ENCODE measurements around the gene RBBP9.
"Not testable (repeated sequence)": the region's sequence is repeated elsewhere in the genome, so short reads cannot be mapped to it uniquely, and the experiment has no call there.

Gene RBBP9

DNA sequence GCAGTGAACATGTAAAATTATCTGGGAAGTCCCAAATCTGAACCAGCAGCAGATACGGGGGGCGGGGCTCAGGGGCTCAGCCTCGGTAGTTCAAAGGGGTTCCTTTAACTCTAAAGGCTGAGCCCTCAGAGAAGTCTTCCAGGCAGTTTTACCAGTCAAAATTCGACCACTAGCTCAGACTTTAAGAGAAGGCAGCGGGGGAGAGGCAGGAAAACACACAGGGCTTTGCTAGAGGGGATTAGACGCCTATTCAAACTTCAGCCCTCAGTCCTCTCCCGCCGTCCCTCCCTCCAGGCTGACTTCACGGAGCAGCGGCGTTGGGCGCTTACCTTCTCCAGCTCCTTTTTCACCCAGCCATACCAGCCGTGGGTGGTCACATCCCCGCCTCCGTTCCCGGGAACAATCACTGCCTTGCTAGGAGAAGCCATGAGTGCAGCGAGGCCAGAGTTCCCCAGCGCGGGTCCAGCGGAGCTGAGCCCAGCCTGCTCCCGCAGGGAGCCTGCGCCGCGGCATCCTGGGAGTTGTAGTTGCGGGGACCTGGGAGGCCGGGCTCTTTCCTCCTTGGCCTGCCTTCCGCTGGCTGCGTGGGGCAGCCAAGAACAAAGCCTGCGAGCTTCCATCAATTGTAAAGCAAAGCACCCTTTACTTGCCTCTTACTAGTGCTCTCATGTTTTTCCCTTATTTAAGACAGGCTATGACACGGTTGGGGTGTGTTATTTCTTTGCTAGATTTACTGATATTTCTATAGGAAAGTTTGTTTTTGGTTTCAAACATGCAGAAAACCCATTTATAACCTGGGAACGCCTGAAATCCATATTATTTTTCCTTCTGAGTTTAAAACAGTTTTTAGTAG lies at the start of gene RBBP9:
RBBP9 (minus strand) TSS at position 486 of the 853 bp plus-strand sequence; CDS start at position 428, 58 bp downstream.
- DNase-seq, result peak; percentile 61

DNA sequence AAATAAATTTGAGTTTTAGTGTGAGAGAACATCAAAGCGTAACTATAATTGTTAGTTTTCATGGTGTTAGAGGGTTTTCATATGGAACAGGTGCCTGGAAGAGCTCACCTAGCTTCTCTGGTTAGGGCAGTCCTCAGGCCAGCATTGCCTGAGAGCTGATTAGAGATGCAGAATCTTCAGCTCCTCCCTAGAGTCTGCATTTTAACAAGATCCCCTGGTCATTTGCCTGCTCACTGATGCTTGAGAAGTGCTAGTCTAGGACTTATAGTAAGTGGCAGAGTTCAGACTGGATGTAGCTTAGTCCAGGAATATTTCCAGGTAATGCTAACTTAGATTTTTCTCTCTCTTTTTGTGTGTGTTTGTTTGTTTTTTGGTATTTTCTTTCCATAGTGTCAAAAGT lies 48.5 kb upstream of the RBBP9 start:
- DNase-seq, result no peak

DNA sequence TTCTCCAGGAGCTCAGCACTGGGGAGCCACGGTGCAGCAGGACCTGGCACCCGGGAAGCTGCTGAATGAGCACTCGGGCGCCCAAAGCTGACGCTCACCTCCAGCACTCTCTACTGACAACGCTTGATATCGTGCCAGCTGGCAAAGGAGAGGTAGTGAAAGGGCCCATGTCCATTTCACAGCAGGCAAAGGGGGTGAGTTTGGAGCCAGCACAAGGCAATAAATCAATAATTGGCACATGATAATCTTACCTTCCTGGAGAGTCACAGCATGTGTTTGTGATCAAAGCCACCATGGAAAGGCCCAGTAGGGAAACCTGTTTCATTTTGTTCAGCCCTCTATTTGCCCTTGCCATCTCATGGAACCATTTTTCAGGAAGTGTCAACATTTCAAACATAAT lies 46.9 kb upstream of the RBBP9 start:
- DNase-seq, result no peak

DNA sequence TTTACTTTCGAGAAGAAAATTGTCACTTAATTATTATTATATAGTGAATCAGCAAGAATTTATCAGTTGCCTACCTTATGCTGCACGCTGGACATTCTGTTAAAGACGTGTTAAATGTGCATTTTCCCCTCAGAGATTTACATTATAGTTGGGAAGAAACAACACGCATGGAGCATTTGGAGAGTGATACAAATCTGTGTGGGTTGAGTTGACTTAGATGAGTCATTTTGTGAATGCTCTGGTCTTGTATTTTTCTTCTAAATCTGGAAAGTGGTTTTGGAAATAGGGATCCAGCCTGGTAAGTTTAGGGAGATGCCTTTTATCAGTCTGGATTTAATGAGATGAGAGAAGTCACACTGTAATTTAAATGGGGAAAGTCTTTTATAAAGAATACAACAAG lies 46.2 kb upstream of the RBBP9 start:
- no peak for DNase-seq

- DNase-seq, result no peak
Observed at GRCh38 chr20:18541741-18542140, 44.7 kb upstream of the RBBP9 start.

DNA sequence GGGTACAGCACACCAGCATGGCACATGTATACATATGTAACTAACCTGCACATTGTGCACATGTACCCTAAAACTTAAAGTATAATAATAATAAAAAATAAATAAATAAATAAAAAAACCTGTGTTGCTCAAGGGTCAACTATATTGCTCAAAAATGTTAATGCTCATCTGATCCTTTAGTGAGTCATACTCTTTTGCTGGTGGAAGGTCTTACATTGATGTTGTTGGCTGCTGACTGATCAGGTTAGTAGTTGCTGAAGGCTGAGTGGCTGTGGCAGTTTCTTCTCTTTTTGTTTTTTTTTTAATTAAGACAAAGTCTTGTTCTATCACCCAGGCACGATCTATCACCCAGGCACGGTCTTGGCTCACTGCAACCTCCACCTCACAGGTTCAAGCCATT lies 40.6 kb upstream of the RBBP9 start:
- DNase-seq, result no peak

DNA sequence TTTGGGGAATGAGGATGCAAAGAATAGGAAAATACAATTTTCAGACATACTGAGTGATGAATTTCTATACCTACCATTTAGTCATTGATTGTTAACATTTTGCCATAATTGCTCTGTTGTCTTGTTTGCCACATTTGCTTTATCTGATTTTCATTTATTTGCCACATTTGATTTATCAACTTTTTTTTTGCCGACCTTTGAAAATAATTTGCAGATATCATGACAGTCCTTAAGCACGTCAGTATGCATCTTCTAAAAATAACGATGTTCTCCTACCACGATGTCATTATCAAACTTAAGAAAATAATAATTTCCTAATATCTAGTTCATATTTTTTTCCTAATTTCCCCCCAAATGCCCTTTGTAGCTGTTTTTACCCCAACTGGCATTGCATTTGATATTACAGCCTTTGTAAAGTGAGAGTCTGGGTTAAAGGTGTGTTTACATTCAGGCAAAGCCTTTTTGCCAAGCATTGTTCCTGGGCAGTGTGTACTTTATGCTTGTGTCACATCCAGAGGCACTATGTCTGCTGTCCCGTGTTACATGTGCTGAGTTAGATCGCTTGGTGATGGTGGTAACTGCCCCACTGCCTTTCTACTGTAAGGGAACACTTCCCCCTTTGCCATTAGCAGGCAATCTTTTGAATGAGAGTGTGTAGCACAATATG lies 37.1 kb upstream of the RBBP9 start:
- no peak for DNase-seq

DNA sequence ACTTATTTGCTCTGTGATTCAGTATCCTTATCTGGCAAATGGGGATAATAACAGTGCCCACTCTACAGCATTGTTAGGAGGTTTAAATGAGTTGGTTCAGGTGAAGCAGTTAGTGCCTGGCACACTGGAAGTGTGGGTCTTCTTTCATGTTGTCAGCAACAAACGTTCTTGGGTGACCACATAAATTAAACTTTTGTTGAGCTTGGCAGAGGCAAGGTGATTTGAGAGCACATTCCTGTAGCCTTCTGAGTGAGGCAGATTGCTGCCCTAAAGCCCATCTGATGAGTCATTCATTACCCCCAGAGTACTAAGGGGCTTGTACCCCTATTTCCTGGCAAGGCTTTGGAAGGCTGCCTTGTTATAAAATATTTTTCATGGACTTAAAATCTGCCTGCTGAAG lies 36.5 kb upstream of the RBBP9 start:
- DNase-seq, result no peak

DNA sequence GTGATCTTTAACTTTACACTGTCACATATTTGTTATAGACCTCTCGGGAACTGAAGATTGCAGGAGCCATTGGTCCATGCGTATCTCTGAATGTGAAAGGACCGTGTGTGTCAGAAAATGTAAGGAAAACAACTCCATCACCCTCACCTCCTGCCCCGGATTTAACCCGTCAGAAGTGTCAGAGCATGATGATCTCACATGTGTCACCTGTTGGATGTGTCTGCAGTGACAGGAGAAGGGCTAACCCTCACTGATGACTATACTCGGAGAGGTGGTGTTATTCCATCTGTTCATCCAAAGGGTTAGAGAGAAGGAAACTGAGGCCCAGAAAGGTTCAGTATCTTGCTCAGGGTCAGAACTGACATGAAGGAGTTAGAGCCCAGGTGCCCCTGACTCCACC lies 35.6 kb upstream of the RBBP9 start:
- DNase-seq, result no peak

DNA sequence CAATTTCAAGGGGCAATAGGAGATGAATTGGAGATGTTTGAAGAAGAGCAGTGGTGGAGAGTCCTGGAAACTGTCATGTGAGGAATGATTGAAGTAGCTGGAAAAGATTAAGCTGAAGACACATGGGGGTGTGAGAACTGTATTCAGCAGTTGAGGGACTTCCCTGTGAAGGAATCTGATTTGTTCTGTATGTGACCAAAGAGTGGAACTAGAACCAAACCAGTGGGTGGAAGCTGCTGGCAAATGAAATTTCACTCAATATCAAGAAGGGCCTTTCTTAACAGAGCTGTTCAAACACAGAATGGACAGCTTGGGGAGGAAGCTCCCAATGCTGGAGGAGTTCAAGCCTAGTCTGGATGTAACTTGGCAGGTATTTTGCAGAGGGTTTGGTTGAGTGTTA lies 32.0 kb upstream of the RBBP9 start:
- DNase-seq, result no peak

GRCh38 chr20:18527836-18528235 lies 30.8 kb upstream of the RBBP9 start:
- no peak for DNase-seq

DNA sequence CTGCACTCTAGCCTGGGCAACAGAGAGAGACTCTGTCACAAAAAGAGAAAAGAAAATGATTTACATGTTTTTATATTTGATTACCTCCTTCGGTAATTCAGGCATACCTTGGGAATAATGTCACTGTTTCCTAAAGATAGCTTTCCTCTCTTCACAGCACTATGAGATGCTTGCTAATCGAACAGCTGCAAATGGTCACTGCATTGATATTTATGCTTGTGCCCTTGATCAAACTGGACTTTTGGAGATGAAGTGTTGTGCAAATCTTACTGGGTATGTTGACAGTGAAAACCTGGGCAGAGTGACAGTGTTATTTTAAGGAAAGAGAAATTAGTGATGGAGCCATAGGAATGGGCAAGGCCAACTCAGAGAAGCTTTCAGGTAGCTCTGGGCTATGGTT lies 30.3 kb upstream of the RBBP9 start:
- no peak for DNase-seq

GRCh38 chr20:18526761-18527160 lies 29.7 kb upstream of the RBBP9 start:
- DNase-seq, result not testable (repeated sequence)

DNA sequence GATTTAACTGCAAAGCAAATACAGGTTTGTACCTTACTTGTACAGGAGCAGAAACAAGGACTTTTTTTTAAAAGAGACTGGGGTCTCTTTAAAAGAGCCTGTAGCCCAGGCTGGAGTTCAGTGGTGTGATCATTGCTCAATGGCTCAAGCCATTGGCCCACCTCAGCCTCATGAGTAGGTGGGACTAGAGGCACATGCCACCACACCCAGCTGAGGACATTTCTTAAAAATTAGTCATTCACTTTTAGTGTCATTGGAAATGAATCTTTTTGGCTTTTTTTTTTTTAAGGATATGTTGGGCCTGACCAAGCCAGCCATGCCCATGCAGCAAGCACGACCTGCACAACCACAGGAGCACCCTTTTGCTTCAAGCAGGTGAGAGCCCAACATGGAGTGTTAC lies 27.6 kb upstream of the RBBP9 start:
- no peak for DNase-seq

DNA sequence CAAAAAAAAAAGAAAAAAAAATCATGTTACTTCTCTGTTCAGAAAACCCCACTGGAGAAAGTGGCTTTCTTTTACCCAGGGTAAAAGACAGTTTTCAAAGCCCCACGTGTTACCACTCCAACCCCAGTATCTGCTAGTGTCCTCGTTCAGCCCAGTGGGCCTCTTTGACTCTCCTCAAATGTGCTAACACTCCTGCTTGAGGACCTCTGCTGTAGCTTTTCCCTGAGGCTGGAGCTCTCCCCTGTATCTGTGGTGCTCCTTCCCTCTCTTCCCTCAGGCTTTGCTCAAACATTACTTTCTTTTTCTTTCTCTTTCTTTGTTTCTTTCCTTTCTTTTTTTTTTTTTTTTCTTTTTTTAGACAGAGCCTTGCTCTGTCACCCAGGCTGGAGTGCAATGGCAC lies 26.0 kb upstream of the RBBP9 start:
- DNase-seq, result no peak

DNA sequence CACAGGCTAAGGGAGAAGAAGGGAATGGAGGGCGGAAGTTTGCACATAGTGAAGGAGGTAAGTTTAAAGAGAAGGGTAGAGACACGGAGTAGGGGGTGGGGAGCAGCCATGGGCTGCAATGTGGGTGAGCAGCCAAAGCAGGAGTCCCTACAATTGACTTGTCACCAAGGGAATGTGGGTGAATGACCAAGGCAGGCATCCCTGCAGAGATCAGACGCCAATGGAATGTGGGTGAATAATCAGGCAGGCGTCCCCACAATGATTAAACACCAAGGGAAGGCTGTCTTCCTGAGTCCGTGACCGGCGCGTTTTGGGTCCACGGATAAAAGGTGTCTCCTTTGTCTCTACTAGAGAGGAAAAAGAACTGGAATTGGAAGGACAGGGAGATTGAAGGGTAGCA lies 25.0 kb upstream of the RBBP9 start:
- DNase-seq, result not testable (repeated sequence)

DNA sequence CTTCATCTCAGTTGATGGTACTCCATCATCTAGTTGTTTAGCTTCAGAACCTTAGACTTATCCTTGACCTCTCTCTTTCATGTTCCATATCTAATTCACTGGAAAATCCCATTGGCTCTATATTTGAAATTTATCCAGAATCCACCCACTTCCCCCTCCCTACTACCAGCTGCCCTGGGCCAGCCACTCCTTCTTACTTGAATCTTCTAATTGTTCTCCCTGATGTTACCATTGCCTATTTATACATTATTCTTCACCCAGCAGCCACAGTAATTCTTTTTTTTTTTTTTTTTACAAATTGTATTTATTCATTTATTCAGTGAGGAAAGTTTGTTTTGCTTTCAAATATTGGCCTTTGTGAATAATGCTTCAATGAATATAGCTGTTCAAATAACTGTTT lies 18.9 kb upstream of the RBBP9 start:
- no peak for DNase-seq

GRCh38 chr20:18514127-18514526 lies 17.1 kb upstream of the RBBP9 start:
- DNase-seq, result no peak

- no peak for DNase-seq
Observed at GRCh38 chr20:18513208-18513607, 16.2 kb upstream of the RBBP9 start.

DNA sequence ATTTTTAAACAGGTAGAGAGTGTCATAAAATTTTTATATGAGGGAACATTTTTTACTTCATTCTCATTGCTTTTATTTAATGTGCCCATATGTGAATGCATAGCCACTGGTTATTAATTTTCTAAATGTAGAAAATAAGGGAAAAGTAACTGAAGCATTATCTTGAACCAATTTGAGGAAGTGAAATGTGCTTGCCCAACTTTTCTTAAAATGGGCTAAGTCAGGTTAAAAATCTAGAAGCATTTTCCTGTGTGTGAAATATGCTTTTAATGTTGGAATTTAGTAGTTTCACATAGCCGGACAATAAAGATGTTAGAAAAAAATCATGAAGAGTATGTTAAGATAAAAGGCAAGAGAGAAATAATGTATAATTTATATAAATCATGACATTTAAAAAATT lies 14.5 kb upstream of the RBBP9 start:
- no peak for DNase-seq

DNA sequence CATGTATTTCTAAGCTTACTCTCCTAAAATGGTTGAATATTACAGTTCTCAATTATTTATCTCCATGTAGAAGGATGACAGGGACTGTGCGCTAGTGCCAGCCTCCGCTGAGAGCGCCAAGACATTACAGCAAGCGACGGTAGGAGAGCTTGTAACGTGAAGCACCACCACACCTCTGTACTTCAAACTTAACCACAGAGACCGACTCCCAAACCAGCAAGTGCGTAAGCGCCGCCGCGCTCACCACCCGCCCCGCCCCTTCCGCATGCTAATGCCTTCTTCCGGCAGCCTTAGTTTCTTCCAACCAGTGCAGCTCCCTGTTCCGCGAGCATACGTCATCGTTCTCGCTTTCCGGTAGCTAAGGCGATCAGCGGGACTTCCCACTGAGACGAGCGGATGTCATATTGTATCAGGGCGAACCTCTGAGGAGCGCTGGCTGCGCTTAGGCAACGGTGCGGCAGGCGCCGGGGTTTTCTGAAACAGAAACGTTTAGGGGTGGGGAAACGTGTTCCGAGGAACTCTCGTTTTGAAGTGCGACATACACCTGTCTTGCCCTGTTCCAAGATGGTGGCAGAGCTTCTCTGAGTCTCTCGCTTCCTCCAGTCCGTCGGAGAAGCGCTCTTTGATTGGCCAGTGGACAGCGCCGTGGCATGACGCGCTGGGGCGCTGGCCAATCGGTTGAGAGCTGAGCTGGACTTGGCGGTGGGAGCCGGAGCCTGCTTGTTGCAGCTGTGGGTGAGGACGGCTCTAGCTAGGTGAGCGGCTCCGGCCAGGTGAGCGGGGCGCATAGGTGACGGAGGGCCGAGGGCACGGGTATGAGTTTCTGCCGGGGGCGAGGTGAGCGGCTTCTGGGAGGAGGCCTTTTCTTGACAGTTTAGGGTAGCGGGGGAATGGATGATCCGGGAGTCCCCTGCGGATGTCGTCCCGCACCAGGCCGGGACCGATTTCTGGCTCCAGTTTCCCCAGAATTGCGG lies 10.5 kb upstream of the RBBP9 start, which contains the start of gene SEC23B:
SEC23B (plus strand) TSS at position 723 of the 974 bp plus-strand sequence. CDS start 2,896 bp downstream, outside the sequence.
- peak; percentile 84 for DNase-seq

DNA sequence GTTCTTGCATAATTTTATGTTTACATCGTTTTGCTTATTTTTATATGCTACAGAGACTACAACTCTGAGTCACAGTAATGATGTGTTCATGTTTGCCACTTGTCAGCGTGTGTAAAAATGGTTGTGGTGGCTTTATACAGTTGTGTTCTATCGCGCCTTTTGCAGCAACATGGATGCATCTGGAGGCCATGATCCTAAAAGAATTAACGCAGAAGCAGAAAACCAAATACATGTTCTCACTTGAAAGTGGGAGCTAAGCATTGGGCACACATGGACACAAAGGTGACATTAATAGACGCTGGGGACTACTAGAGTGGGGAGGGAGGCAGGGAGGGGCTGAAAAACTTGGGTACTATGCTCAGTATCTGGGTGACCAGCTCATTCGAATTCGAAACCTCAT lies 9.7 kb upstream of the RBBP9 start:
- no peak for DNase-seq

DNA sequence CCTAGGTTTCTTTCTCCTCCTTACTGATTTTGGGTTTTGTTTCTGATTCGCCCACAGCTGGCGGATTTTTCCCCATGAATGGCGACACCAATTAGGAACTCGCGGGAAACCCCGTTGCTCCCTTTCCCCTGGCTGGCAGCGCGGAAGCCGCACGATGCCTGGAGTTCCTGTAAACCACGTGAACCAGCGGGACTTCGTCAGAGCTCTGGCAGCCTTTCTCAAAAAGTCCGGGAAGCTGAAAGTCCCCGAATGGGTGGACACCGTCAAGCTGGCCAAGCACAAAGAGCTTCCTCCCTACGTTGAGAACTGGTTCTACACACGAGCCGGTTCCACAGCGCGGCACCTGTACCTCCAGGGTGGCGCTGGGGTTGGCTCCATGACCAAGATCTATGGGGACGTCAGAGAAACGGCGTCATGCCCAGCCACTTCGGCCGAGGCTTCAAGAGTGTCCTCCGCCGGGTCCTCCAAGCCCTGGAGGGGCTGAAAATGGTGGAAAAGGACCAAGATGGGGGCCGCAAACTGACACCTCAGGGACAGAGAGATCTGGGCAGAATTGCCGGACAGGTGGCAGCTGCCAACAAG lies 7.5 kb upstream of the RBBP9 start:
- DNase-seq, result no peak

All from 8988T (cell line).